SH-SY5Y (cell line): ENCODE results near the gene PHACTR2.

Source experiments
- GATA2 ChIP-seq: IDR thresholded peaks from 2 replicates; pipeline ENCODE4 v1.6.1; 2011; ENCODE audit warnings: mild to moderate bottlenecking, low read depth, low read length
- GATA3 ChIP-seq: IDR thresholded peaks from 2 replicates; pipeline ENCODE4 v1.6.1; 2011; ENCODE audit warnings: low read depth, mild to moderate bottlenecking, low read length, moderate library complexity

GRCh38 chr6:143807103-143807772 is 129.5 kb downstream of the PHACTR2 start:
- TF ChIP-seq GATA2 (no peak), GATA3 (no peak)
